Activated naive CD4-positive, alpha-beta T cell treated with anti-CD3 and anti-CD28 coated beads, Interleukin-2, amount 50 U/mL, for 16 hours (primary cell): ENCODE results near the gene CREB3L2.

ENCODE experiments used
- DNase-seq: peaks from one replicate; pipeline ENCODE4 v3.0.0-alpha.2; 2020

The CREB3L2 gene

DNA sequence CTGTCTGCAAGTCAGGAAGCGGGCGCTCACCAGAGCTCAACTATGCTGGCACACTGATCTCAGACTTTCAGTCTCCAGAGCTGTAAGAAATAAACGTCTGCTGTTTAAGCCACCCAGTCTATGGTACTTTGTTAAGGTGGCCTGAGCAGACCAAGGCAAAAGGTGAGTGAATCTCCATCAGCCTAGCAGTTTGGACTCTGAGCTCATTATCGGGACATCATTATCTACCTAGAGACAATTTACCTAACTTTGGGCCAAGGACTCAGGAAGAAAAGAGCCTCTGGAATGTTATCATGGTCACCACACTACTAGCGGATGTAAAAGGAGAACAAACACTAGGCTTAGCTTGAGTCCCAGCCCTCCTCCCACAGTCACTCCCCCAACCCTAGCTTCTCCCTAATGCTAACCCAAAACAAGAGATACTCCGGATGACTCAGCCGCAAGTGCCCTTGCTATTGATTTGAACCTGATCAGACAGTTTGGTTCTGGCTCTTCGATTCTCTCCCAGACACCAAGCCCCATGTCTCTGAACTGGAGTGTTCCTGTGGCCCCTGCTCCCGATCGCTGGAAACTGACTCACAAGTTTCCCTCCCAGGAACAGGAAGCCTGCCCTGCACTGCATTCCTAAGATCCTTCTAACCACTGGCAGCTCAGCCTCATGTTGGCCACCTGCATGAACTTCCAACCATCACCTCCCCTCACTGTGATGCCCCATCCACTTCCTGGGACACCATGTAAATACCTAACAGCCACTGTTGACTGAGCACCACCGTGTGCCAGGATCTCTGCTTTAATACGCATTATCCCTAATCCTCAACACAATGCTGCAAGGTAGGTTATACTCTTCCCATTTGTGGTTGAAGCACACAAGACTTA is 34.5 kb downstream of the CREB3L2 start:
- DNase-seq = no peak

DNA sequence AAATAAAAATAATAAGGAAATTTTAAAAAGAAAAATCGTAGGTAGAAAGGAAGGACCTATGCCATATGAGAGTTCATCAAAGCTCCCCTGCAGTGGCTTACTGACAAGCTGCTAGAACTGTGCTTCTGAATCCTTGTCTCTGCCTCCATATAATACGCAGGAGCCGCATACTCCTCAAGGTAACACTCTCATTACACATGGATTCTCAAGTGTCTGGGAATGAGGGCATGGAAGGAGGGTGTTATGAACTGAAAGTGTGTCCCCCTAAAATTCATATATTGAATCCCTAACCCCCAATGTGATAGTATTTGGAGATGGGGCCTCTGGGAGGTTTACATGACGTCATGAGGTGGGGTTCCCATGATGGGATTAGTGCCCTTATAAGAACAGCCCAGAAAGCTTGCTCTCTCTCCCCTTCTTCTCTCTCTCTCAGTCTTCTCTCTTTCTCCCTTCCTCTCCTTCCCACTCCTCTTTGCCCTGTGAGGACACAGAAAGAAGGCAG is 35.2 kb downstream of the CREB3L2 start:
- no peak for DNase-seq

DNA sequence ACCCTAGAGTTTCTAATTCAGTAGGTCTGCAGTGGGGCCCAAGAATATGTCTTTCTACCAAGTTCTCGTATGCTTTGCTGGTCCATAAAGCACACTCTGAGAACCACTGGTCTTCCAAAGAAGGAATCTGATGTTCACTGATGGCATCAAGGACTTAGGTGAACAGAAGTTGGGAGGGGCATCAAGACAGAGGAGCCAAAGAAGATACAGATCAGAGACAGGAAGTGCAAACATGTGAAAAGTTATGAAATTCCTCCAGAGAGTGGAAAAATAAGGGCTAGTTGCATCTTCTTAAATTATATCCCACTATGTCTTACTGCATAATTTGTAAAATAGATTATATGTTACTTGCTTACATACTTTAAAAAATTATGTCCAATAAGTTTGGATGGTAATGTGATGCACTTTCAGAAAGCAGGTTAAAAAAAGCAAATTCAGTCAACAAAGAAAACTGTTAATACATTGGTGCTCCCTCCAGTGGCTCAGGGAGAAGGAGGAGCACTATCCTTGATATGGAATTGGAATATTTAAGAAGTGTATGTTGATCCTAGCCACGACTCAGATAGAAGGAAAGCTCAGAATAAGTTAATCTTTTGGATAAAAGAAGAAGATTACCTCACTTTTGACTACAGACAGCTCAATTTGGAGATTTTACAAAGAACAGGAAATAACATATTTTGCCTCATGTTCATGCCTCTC is 35.8 kb downstream of the CREB3L2 start:
- no peak for DNase-seq

GRCh38 chr7:137964824-137965545 is 36.9 kb downstream of the CREB3L2 start:
- no peak for DNase-seq

DNA sequence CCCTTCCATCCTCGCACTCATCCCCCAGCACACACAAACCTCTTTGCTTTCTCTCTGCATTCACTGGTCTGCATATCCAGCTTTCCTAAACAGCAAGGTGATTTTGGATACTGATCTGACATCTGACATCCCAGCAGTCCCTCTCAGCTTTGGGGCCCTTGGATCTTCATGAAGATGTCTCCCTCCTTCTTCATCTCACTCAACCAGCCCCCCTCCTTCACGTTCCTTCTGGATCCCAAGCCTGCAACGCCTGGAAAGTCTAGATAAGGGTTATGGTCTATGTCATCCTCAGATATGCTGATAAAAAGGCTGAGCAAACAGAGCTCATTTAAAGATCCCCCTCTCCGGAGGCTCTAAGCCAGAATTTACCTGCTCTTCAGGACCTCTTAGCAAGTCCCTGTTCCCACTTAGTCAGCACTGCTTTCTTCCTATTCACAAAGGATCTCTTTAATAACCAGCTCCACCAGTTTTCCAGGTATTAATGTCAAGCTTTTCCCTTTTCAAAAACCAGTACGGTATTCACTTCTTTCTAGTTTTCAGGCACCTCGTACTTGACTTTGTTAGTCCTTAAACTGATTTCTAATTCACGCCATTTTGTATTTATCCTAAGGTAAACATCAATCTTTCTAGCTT is 38.9 kb downstream of the CREB3L2 start:
- no peak for DNase-seq

DNA sequence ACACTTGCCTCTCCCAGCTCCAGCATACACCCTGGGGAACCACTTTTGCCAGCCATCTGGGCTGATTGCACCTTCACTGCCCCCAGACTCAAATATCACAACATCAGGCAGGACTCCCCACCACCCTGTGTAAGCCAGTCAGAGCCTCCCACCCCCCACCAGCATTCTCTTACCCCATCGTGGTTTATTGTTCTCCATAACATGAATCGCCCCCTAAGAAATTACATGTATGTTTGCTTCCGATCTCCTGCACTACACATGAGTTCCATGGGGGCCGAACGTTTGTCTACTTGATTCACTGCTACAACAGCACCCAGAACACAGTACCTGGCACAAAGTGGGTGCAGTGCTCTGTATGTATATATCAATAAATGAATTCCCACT is 39.4 kb downstream of the CREB3L2 start:
- DNase-seq = no peak

DNA sequence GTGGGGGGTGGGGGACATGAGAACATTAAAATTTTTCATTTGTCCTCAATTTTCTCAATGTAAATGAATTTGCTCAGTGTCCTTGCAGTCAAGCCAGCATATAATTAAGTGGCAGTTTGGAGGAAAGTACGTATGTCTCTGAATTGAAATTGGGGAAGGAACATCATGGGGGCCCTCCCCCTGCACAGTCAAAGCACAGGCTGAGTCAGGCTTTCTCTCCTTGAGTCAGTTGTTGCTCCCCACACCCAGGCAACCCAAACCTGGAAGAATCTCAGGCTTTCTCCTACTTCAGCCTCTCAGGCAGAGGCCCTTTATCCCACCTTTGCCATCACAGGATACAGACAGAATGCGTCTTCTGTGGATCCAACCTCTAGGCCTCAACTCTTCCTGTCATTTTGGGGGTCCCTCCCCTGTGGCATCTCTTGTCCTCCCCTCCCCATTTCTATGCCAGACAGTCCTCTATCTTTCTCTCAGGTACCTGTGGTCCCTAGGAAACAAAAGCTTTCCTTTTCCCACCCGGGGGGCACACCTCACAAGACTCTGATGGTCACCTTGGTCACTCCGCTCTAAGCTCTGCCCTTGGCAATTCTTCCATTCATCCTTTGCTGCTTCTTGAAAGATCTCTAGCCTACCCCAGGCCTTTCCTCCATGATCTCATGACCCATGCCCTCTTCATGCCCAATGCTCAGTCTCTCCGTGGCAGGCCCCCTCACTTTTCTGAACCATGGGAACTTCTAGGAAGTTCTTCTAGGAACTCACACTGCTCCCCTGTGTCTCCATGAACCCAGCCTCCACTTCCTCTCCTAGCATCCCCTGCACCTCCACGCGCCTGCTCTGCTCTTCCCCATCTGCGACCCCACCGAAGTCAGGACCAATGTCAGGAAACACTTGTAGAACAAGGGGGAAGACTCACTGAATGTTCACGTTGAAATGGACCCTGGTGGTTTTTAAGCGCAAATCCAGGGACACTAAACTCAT is 40.4 kb downstream of the CREB3L2 start:
- no peak for DNase-seq

GRCh38 chr7:137960020-137960419 is 41.9 kb downstream of the CREB3L2 start:
- DNase-seq = no peak

DNA sequence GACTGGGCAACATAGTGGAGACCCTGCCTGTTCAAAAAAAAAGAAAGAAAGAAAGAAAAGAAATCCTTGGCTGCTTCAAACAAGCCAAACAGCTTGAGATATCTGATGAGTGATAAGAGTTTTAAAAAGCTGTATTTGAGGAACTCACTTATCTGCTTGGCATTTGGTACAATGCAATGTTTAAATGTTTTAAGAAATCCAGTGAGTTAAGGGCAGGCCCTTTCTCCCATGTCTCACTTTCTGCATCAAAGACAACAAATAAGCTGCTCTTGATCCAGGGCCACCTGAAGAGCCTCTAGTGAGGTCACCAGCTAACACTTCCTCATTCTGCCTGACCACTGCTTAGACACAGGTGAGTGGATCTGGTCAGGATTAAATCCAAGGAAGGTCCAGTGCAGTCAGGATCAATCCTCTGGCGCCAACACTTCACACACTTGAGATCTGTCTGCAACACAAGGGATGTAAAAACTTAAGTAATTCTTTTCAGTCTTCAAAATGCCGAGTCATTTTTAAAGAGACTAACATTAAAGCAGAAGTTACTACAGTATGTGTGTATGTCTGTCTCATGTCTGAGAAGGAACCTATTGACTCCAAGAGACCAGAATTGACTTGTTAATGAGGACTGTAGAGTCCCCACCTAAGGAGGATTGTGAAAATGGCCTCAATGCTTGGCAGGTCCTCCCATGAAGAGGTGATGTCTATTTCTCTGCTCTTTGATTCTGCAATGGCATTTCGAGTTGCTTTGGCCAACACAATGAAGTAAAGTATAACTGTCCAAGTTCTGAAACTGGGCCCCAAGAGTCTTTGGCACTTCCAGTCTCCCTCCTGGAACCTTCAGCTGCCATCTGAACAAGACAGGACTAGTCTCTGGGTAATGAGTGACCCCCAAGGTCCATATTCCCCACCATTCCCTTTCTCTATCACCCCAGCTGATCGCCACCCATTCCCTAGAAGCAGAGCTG is 43.1 kb downstream of the CREB3L2 start:
- no peak for DNase-seq

DNA sequence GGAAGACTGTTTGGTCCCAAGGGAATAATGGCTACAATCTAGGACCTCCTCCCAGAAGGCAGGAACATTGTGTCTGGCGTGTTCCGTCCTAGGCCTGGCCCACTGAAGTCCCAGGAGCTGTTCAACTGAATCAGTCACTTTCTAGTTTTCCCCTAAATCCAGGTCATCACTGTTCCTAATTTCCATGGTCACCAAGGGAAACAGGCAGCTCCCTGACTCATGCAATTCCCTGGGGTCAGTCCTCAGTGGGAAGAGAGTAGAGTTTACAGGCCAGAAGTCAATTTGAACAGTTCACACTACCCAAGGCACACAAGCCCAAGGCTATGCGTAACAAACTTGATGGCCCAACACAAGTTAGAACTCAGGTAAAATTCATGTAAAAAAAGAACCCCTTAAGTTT is 44.0 kb downstream of the CREB3L2 start:
- DNase-seq = no peak

- no peak for DNase-seq
Measured at GRCh38 chr7:137956591-137956990, 45.3 kb downstream of the CREB3L2 start.

DNA sequence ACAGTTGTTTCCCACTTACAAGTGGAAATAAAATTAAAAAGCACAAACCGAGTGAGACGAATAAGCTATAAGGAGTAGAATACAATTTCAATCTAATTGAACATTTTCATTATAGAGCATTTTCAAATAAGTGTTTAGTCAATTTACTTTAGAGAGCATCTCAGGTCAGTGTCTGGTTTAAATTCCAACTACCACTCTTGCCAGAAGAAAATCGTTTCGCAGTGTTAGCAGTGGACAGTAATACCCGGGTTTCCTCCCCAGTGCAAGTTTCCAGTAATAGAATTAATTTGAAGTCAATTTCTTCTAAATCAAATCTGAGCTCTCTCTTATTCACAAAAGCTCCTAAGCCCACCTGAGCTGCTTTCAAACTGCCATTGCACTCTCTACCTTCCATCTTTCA is 45.7 kb downstream of the CREB3L2 start:
- no peak for DNase-seq

- DNase-seq = no peak
Measured at GRCh38 chr7:137954614-137955013, 47.3 kb downstream of the CREB3L2 start.

DNA sequence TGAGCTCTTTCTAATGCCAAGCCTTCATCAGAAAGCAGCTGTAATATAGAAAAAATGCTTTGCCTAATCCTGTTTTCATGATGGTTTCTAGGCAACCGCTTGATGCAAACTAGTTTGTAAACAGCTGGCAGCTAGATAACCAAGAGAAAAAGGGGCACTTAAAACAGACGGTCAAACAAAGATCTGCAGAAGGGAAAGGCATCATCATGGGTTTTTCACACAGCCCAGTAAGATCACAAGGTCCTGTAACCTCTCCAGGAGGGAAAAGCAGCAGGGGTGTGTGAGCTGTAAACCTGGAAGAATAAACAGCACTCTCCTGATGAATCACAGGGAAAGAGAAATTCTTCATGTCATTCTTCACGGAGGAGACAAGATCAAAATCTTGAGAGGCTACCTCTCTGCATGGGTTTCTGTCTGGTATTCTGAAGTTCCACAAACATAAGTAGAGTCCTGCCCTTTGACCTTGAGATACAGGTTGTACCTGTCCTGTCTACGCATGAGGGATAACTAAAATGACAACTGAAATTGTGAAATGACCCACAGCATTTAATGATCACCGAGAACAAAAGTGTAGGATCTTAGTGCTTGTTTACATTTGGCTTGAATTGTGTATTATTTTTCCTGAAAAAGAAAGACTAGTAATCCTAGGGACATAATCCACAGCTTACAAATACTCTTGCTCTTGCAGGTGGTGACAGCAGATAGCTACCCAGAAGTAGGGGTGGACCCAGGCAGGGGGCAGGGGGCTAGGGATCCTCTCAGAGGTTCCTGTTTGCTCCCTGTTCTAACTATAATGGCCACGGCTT is 48.0 kb downstream of the CREB3L2 start:
- no peak for DNase-seq

DNA sequence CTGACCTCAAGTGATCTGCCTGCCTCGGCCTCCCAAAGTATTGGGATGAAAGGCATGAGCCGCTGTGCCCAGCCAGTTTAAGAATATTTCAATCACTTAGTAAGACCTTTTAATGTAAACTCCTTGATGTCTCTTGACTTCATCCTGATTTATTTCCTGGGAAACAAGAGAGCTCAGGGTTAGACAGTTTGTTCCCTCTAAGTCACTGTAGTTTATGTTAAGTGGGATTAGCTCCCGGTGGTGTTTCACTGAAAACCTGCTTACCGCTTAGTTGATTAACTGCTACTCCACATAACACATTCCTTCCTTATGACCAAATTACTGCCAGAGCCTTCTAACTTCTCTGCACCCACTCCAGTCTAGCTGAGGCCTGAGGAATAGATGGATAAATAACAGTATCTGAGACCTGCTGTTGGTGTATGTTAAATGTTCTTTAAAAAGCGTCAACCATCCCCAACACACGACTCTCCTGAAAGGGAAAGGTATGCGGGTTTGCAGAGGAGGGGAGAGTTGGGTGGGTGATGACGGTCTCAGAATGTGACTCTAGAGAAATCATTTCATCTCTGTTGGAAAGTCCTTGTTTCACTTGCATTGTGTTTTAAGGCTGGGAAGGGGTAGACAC is 48.7 kb downstream of the CREB3L2 start:
- DNase-seq = no peak

- DNase-seq = no peak
Measured at GRCh38 chr7:137952426-137952805, 49.5 kb downstream of the CREB3L2 start.

DNA sequence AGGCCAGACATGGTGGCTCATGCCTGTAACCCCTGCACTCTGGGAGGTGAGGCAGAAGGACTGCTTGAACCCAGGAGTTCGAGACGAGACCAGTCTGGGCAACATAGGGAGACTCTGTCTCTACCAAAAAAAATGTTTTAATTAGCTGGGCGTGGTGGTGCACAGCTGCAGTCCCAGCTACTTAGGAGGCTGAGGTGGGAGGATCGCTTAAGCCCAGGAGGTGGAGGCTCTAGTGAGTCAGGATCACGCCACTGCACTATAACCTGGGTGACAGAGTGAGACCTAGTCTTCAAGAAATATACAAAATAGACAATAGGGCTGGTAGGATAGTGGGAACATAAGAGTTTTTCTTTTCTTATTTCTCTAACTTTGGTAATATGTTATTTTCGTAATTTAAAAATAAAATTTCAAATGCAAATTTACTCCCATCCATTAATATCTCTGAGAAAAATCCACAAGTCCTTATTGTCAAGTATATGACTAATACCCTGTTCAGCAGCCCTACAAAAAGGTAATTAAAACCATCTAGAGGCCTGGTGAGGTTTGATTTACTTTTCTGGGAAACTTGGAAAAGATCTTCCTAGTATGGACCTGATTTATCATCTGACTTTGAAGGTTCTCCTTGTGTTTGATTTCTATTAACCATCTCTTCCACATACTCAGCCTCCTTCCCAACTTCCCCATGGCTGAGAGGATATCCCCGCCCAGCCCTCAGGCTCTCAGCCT is 50.0 kb downstream of the CREB3L2 start:
- no peak for DNase-seq

GRCh38 chr7:137950967-137951366 is 50.9 kb downstream of the CREB3L2 start:
- no peak for DNase-seq

DNA sequence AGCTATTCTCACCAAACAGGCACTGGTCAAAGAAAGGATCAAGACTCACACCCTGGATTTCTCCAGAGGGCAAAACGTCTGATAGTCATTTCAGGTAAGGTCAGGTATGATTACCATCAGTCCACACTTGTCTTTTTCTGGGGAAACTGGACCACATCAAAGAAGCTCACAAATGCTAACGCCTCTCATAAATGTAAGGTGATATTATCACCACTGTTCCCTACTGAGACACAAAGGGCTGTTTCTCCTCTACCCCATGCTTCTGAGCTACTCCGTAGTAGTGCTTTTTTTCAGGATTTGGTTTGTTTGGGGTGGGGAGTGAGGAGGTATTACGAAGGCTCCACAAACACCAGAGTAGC is 51.6 kb downstream of the CREB3L2 start:
- no peak for DNase-seq
